ENCODE results near the gene CWF19L2. TPM values are rescaled to one million over a fixed set of nuclear protein-coding genes. Genes with fewer than 3 reads are reported as not detected.

CWF19L2 gene
- total RNA-seq, 4 donors from 2014 or later: 7.6 to 20.0 (median 11.1) TPM

DNA sequence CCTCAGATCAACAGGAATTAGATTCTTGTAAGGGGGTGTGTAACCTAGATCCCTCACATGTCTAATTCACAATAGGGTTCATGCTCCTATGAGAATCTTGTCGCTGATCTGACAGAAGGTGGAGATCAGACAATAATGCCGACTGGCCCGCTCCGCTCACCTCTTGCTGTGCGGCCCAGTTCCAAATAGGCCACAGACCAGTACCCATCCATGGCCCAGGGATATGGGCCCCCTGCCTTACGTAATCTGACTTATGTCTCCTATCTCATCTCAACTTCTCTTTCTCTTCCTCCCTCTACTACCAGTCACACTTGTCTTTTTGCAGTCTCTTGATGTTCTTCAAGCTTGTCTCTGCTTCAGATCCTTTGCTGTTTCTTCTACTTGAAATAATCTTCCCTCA lies 70.0 kb downstream of the CWF19L2 start:
- no peak overlapping the region for H3K27ac ChIP-seq
- no peak overlapping the region for H3K4me3 ChIP-seq
- TF ChIP-seq, protein P1, sequence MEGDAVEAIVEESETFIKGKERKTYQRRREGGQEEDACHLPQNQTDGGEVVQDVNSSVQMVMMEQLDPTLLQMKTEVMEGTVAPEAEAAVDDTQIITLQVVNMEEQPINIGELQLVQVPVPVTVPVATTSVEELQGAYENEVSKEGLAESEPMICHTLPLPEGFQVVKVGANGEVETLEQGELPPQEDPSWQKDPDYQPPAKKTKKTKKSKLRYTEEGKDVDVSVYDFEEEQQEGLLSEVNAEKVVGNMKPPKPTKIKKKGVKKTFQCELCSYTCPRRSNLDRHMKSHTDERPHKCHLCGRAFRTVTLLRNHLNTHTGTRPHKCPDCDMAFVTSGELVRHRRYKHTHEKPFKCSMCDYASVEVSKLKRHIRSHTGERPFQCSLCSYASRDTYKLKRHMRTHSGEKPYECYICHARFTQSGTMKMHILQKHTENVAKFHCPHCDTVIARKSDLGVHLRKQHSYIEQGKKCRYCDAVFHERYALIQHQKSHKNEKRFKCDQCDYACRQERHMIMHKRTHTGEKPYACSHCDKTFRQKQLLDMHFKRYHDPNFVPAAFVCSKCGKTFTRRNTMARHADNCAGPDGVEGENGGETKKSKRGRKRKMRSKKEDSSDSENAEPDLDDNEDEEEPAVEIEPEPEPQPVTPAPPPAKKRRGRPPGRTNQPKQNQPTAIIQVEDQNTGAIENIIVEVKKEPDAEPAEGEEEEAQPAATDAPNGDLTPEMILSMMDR (IDR thresholded peaks at IDR 0.05): no peak
- TF ChIP-seq POLR2A (IDR thresholded peaks at IDR 0.05): no peak
- H3K36me3 ChIP-seq: peaks cover 0 to 50% (median 5%) of the 10 kb centered on the region in 3 donors
- no peaks in the 10 kb centered on the region for H3K9me3 ChIP-seq
- H3K27me3 ChIP-seq: no peaks in the 10 kb centered on the region
- no peak for DNase-seq
- intact Hi-C loops (cut with DNase I): no loop called here
- H3K4me1 ChIP-seq: no peaks in the 10 kb centered on the region
- WGBS, 2 donors: 85 to 94% methylated on average over 6 of the region's 6 CpGs

DNA sequence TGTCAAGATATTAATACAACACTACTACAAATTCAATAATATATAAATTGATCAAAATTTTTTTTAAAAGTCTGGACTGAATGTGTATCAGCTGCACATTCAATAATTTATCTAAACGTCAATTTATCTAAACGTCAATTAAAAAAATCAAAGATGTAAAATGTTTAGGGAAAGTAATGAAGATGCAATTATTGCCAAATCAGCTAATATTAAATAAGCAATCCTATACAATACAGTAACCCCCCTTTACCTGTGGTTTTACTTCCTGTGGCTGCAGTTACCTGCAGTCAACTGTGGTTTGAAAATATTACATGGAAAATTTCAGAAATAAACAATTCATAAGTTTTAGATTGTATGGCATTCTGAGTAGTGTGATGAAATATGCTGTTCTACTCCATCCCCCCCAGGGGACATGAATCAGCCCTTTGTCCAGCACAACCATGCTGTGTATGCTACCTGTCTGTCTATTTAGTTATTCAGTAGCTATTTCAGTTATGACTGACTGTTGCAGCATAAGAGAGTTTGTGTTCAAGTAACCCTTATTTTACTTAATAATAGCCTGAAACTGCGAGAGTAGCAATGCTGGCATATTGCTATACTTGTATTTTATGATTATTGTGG lies 72.2 kb downstream of the CWF19L2 start:
- no peak for DNase-seq
- no peaks in the 10 kb centered on the region for H3K9me3 ChIP-seq
- H3K36me3 ChIP-seq: peaks cover 0 to 30% (median 0%) of the 10 kb centered on the region in 3 donors
- WGBS, 2 donors: 90 to 92% methylated on average over 3 of the region's 3 CpGs
- H3K4me1 ChIP-seq: no peaks in the 10 kb centered on the region
- H3K4me3 ChIP-seq: no peak overlapping the region
- no peaks in the 10 kb centered on the region for H3K27me3 ChIP-seq
- intact Hi-C loops (cut with DNase I): no loop called here
- no peak overlapping the region for H3K27ac ChIP-seq
- TF ChIP-seq, protein P1 (IDR thresholded peaks at IDR 0.05): no peak
- TF ChIP-seq POLR2A (IDR thresholded peaks at IDR 0.05): no peak

DNA sequence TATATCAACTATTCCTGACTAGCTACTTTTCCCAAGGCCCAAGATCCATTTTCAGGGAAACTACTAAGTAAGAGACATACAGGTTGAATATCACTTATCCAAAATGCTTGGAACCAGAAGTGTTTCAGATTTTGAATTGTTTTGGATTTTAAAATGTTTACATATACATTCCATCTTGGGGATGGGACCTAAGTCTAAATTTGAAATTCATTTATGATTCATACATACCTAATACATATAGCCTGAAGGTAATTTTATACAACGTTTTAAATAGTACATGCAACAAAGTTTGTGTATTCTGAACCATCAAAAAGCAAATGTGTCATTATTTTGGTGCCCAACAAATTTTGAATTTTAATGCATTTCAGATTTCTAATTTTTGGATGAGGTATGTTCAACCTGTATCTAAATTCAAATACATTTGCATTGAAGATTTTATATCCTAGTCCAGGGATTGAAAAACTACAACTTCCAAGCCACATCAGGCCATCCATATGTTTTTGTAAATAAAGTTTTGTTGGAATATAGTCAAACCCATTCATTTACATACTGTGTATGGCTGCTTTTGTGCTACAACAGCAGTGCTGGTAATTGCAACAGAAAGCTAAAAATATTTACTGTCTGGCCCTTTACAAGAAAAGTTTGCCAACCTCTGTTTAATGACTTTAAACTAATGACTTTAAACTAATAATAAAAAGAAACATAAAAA lies 73.3 kb downstream of the CWF19L2 start:
- TF ChIP-seq, protein P1 (IDR thresholded peaks at IDR 0.05): no peak
- TF ChIP-seq POLR2A (IDR thresholded peaks at IDR 0.05): no peak
- WGBS, 2 donors: 35 to 53% methylated on average over 1 of the region's 1 CpG
- DNase-seq: no peak
- peaks cover 0 to 18% (median 0%) of the 10 kb centered on the region in 3 donors for H3K36me3 ChIP-seq
- no peaks in the 10 kb centered on the region for H3K4me1 ChIP-seq
- H3K4me3 ChIP-seq: no peak overlapping the region
- H3K9me3 ChIP-seq: no peaks in the 10 kb centered on the region
- intact Hi-C loops (cut with DNase I): no loop called here
- no peaks in the 10 kb centered on the region for H3K27me3 ChIP-seq
- no peak overlapping the region for H3K27ac ChIP-seq

DNA sequence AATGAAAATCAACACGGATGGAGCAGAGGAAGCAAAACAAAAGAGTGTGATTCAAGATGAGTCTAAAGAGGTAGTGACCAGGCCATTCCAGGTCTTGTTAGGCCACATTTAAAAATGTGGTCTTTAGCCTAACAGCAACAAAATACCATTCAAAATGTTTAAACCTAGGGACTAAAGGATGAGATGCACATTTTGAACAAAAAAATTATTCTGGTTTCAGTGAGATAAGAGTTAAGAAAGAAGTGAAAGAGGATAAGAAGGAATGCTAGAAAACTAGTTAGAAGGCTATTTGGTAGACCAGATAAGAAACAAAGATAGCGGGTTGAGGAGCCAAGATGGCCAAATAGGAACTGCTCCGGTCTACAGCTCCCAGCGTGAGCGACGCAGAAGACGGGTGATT lies 85.2 kb downstream of the CWF19L2 start:
- Histone ChIP-seq H3K4me1 (no peaks in the 10 kb centered on the region), H3K36me3 (no peaks in the 10 kb centered on the region), H3K27me3 (no peaks in the 10 kb centered on the region), H3K27ac (no peak overlapping the region), H3K4me3 (peak overlapping the region in 1 of 4 donors; percentile 26), H3K9me3 (no peaks in the 10 kb centered on the region)
- intact Hi-C loops (cut with DNase I): no loop called here
- DNase-seq: no peak
- 70 to 78% methylated on average over 7 of the region's 7 CpGs for WGBS, 2 donors
- TF ChIP-seq POLR2A (IDR thresholded peaks at IDR 0.05): no peak
- TF ChIP-seq, protein P1 (IDR thresholded peaks at IDR 0.05): no peak

DNA sequence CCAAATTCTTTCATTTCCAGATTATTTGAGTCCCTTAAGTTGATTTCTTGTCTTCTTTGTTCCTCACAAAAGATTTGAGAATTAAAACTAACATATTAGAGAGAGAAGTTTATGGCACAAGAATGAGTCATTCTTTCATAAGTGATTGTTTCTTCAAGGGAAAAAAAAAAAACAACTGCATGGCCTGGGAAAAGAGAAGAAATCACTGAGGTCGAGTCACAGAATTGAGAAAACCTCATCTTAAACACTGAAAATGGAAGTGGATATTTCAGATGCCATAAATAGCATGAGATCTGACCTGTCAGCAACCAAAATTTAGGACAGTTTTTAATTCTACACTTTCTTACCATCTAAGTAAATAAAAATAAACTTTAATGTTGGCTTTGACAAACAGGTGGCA lies 87.2 kb downstream of the CWF19L2 start:
- no peak for DNase-seq

More for the DNA sequence above, 87.2 kb downstream of the CWF19L2 start:
- Histone ChIP-seq H3K4me3 (no peak overlapping the region), H3K36me3 (no peaks in the 10 kb centered on the region), H3K27me3 (no peaks in the 10 kb centered on the region), H3K27ac (no peak overlapping the region), H3K4me1 (no peaks in the 10 kb centered on the region), H3K9me3 (no peaks in the 10 kb centered on the region)
- intact Hi-C loops (cut with DNase I): no loop called here
- WGBS, 2 donors: 19 to 25% methylated on average over 1 of the region's 1 CpG
- TF ChIP-seq, protein P1 (IDR thresholded peaks at IDR 0.05): no peak
- TF ChIP-seq POLR2A (IDR thresholded peaks at IDR 0.05): no peak
